Choroid plexus epithelial cell (primary cell): ENCODE data around the gene PLPP3.

Source experiments
- DNase-seq: peaks from one replicate; pipeline ENCODE4 v3.0.0-alpha.2; 2010; ENCODE audit warnings: low read depth
- H3K4me3 ChIP-seq: 2 replicates; pipeline ENCODE4 v1.5.1; 2011; ENCODE audit warnings: low read depth, mild to moderate bottlenecking, control low read depth, low read length, moderate library complexity
- TF ChIP-seq, protein P1 (sequence below): conservative IDR thresholded peaks from 2 replicates; pipeline ENCODE4 v1.5.1; 2011; ENCODE audit warnings: low read depth, mild to moderate bottlenecking, control low read depth, inconsistent platforms, low read length, moderate library complexity

Gene PLPP3

DNA sequence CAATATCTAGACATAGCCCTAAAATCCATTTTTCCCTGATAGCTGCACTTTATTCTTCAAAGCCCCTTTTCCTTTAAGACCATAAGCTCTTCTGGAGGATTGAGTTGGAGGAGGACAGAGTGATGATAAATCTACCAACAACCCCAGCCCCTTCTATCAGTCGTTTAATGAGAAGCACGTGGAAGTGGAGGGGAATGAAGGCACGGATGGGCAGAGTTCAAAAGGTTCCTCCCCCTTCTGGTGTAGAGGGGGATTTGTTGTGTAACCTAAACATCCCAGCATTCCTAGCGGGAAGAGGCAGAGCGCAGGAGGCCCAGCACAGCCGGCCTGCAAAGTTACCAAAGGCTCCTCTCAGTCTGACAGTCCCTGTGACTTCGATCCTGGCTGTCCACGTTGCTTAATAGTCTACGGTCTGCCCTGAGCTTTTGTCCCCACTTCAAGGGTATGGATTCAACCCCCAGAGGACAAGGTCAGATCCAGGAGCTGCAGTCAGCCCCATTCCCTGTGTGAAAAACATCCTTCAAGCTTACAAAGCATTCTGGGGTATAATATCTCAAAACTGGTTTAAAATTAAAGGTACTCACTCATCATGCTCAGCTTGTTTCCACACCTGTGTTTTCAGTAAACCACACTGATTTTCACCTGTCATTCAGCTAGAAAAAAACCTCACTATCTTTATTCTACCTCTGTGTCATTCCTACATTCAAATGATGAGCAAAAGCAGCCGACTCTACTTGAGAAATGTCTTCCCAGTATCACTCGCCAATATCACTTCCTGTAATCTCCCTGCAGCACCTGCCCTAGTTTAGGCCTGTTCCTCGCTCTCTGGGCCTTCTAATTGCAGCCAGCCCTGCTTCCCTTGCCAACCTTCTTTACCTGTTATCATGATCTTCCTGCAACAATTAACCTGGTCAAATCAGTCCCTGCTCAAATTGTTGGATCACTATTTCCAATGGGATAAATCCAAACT lies 117.9 kb downstream of the PLPP3 start:
- DNase-seq = no peak
- H3K4me3 ChIP-seq = no peak overlapping the region
- TF ChIP-seq, protein P1, sequence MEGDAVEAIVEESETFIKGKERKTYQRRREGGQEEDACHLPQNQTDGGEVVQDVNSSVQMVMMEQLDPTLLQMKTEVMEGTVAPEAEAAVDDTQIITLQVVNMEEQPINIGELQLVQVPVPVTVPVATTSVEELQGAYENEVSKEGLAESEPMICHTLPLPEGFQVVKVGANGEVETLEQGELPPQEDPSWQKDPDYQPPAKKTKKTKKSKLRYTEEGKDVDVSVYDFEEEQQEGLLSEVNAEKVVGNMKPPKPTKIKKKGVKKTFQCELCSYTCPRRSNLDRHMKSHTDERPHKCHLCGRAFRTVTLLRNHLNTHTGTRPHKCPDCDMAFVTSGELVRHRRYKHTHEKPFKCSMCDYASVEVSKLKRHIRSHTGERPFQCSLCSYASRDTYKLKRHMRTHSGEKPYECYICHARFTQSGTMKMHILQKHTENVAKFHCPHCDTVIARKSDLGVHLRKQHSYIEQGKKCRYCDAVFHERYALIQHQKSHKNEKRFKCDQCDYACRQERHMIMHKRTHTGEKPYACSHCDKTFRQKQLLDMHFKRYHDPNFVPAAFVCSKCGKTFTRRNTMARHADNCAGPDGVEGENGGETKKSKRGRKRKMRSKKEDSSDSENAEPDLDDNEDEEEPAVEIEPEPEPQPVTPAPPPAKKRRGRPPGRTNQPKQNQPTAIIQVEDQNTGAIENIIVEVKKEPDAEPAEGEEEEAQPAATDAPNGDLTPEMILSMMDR = no peak

DNA sequence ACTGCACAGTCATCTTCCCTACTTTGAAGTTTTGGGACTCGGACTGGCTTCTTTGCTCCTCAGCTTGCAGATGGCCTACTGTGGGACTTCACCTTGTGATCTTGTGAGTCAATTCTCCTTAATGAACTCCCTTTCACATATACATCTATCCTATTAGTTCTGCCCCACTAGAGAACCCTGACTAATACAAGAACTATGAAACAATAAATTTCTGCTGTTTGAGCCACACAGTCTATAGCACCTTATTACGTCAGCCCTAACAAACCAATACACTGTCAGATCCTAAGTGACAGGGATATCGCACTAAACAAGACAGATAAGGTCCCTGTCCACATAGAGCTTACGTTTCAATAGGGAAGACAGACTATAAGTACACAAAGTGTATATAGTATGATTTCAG lies 120.1 kb downstream of the PLPP3 start:
- no peak for DNase-seq
- no peak overlapping the region for H3K4me3 ChIP-seq
- TF ChIP-seq, protein P1 = no peak

DNA sequence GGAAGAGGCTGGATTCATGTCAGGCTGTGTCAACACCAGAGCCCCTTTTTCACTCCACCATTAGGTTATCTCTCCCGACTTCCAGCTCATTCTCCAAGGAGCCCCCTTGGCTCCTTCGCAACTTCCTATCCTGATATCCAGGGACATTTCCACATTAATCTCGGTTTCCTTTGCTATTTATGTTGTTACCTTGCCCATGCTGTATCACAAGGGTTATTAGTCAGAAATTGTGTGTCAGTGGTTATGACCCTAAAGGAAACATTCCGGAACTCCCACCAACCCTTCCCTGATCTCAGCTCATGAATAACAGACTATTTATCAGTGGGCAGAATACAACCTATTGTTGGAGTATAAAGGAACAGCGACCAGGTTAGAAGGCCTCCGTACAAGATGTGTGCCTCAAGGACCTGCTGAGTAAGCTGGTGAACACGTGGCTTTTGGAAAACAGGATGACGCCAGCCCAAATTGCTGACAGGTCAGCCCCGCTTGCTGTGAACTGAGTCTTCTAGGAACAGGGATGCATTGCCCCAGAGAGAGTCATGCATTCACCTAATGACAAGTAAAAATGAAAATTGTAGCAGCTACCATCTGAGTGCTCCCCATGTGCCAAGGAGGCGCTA lies 121.5 kb downstream of the PLPP3 start:
- TF ChIP-seq, protein P1 = no peak
- H3K4me3 ChIP-seq = no peak overlapping the region
- no peak for DNase-seq

DNA sequence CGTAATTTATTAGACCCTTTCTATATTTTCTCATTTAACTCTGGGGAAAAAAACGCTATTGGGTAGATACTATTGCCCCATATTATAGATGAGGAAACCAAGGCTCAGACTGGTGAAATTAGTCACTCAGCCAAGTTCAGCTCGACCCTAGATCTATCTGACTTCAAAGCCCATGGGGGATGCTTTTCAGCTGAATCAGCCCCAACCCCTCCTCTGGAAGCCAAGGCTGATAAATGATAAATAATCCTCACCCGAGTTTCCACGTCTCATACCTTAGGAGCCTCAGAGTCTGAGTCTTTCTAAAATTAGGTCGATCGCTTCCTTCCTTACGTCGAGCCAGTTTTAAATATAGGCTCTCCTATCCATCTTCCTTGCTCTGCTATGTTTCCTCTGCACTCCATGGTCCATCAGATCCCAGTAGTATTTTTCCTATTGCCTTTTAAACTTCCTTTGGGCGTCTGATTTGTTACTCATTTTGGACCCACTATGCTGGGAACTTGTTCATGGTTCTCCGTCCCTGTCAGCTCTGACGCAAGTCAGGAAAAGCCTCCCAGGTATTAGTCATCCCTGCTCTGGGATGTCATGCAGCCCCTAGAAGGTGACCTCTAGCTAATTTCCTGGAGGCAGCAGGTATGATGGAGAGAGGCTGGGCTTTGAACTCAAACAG lies 122.8 kb downstream of the PLPP3 start:
- TF ChIP-seq, protein P1 = no peak
- DNase-seq = peak; percentile 51
- H3K4me3 ChIP-seq = no peak overlapping the region

DNA sequence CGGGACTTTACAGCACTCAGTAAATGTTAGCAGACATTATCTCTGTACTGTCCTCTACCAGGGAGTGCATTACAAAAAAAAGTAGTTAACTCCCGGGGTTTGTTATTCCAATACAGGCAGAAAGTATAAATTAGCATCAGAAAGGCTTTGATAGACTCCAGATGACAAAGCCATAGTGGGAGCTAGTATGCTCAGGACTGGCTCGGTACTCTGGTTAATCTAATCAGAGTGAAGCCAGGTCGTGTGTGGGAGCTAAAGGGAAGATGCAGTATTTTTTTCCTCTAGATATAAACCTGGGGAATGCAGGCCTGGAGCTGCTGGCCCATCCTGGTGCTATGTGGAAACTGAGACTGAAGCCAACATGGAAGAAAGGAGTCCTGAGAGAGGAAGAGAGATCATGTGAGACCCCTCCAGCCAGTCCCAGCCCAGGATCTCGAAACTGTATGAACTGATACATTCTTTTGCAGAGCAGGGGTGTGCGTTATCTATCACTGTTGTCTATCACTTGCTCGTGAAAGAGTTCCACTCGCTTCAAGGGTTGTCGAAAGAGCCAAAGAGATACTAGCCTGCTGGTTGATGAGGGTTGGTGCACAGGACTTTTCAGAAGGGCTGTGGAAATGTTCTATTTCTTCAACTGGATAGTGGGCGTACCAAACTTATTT lies 125.8 kb downstream of the PLPP3 start:
- TF ChIP-seq, protein P1 = no peak
- no peak overlapping the region for H3K4me3 ChIP-seq
- no peak for DNase-seq

DNA sequence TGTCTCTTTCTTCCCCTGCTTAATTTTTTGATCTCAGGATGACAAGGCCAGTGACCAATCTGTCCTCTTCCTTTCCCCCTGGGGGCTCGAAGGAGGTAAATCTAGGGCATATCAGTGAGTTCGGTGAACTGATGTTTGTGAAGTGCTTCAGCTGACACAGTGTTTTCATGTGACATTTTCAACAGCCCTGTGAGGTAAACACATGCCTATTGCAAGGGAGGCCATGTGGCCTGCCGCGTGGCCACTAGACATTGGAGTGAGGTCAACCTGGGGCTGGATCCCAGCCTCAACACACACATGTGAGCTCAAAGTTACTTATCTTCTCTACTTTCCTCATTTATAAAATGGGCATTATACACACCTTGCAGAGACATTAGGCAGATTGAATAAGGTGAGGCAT lies 126.3 kb downstream of the PLPP3 start:
- no peak for DNase-seq
- TF ChIP-seq, protein P1 = no peak
- H3K4me3 ChIP-seq = no peak overlapping the region
